VCaP (cell line): Measurements from ENCODE around the gene LBX2.
A peak's percentile ranks its signal among the peaks of the same experiment; 100 is the strongest.

ENCODE experiments used
- H3K27ac ChIP-seq: fragments of 450-650 bp; 2 replicates; pipeline ENCODE4 v1.5.1; 2017
- TF ChIP-seq, protein P1 (sequence below): fragments of 450-650 bp; conservative IDR thresholded peaks from 2 replicates; pipeline ENCODE4 v1.5.1; 2017; ENCODE audit warnings: mild to moderate bottlenecking, moderate library complexity

Gene LBX2

DNA sequence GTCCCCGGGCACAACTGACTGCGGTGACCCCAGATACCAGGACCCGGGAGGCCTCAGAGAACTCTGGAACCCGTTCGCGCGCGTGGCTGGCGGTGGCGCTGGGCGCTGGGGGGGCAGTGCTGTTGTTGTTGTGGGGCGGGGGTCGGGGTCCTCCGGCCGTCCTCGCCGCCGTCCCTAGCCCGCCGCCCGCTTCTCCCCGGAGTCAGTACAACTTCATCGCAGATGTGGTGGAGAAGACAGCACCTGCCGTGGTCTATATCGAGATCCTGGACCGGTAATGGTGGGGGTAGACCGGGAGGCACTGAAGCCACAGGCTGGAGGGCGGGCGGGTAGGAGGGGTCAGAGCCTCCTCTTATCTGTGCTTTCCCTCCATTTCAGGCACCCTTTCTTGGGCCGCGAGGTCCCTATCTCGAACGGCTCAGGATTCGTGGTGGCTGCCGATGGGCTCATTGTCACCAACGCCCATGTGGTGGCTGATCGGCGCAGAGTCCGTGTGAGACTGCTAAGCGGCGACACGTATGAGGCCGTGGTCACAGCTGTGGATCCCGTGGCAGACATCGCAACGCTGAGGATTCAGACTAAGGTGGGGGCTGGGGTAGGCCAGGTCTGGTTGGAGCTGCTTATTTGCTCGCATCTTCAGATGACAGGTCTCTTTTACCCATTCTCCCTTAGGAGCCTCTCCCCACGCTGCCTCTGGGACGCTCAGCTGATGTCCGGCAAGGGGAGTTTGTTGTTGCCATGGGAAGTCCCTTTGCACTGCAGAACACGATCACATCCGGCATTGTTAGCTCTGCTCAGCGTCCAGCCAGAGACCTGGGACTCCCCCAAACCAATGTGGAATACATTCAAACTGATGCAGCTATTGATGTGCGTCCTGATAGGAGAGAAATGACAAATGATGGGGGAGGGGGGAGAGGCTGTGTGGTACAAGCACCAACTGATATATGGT is 31.1 kb upstream of the LBX2 start:
- peak overlapping the region; percentile 88 for H3K27ac ChIP-seq
- TF ChIP-seq, protein P1, sequence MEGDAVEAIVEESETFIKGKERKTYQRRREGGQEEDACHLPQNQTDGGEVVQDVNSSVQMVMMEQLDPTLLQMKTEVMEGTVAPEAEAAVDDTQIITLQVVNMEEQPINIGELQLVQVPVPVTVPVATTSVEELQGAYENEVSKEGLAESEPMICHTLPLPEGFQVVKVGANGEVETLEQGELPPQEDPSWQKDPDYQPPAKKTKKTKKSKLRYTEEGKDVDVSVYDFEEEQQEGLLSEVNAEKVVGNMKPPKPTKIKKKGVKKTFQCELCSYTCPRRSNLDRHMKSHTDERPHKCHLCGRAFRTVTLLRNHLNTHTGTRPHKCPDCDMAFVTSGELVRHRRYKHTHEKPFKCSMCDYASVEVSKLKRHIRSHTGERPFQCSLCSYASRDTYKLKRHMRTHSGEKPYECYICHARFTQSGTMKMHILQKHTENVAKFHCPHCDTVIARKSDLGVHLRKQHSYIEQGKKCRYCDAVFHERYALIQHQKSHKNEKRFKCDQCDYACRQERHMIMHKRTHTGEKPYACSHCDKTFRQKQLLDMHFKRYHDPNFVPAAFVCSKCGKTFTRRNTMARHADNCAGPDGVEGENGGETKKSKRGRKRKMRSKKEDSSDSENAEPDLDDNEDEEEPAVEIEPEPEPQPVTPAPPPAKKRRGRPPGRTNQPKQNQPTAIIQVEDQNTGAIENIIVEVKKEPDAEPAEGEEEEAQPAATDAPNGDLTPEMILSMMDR = no peak

DNA sequence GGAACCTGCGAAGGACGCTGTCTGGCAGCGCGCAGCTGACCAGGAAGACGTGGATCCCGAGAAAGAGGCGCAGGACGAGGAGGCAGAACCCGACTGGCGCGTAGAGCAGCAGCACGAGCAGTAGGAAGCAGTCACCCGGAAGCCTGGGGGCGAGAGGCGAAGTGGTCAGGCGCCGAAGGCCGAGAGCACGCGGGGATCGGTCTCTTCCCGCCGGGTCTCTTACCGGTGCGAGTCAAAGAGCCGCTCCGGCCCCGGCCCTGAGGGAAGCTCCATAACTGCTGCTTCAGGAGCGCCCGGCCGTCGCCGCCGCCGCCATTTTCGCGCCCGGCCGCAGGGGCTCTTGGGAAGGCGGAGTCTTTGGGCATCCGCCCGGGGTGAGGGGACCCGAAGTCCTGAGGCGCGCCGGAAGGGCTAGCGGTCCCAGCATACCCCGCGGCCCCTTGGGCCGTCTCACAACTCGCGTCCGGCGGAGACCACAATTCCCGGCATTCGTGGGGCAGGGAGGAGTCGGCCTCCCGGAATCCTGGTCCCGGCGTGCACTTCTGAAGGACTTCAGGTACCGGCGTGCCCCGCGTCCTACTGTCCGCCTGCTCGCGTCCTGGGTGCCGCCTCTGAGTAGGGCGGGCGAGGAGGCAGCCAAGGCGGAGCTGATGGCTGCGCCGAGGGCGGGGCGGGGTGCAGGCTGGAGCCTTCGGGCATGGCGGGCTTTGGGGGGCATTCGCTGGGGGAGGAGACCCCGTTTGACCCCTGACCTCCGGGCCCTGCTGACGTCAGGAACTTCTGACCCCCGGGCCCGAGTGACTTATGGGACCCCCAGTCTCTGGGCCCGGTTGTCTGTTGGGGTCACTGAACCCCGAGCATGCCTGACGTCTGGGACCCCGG is 30.2 kb upstream of the LBX2 start, which contains the start of the genes AUP1 and HTRA2:
TSS of gene AUP1 (minus strand) at position 350 of the 882 bp plus-strand sequence. CDS start at position 273, 77 bp downstream.
TSS of gene HTRA2 (plus strand) at position 577 of the 882 bp plus-strand sequence. CDS start at position 651, 74 bp downstream.
- peak within 1 kb of the TSS; percentile 88 for H3K27ac ChIP-seq
- TF ChIP-seq, protein P1 = no peak

DNA sequence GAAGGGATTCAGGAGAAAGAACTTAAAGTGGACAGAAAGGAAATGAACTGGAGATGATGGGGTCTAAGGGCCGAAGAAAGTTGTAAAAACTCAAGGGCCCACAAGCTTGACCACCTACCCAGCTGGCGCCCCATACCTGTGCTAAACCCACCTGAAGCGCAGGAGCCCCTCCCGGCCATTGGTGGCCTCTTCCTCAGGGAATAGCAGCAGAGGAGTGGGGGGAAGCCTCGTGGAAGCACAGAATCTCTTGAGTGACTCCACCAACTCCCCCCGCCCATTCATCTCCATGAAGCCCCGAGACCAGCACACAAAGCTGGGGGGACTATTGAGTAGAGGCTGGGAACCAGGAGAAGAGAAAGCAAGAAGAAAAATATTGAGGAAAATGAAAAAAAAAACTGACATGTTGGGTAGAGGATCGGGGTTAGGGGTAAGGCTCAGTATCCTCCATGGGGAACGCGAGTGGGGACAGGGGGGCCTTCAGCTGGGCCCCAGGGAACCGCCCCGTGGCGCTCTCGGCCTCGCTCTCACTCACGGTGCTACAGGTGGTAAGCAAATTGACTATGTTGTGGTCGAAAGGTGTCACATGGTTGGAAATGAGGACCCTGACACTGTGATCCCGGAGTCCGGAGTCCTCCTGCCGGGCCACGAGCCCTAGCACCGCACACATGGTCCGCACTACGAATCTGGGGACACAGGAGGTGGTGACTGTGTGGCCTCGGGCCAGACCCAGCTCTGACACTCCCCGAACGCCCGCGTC is 29.4 kb upstream of the LBX2 start:
- TF ChIP-seq, protein P1 = no peak
- H3K27ac ChIP-seq = peak overlapping the region; percentile 88

DNA sequence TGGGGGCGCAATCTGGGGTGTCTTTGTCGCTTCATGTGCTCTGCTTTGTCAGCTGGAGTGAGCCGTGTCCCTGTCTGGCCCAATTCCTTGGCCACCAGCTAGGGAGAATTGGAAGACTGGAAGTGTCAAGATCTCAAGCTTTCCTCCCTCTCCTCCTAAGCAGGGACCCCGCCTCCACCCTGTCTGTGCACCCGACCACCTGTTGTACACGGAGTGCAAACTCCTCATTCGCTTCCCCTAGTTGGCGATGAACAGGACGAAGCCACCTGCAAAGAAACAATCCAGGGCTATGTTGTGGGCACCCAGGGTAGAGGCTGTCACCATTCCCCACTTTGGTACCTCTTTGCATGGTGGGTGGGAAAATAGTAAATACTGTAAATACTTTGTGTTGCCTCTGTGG is 28.3 kb upstream of the LBX2 start:
- no peak overlapping the region for H3K27ac ChIP-seq
- TF ChIP-seq, protein P1 = no peak

DNA sequence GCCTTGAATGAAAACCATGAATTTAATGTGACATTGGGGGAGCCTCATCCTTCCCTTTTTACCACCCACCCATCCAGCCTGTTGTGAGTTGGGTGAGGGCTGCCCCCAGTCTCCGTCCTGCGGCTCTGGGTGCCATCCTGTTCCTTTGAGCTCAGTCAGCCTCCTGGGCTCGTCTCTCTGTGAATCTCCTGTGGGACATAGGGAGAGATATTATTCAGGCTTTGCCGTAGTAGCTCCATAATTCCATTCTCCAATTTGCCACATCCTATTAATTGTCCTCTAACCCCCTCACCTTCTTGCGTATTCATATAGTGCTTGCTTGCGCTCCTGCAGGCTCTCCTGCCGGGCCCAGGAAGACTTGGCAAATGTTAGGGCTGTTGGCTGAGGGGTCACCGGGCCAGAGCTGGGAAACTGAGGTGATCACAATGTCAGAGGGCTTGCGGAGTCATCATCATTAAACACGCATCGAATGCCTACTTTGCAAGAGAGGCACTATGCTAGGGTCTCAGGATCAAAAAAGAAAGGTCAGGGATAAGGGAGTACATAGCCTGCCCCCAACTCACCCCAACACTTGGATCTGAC is 27.3 kb upstream of the LBX2 start:
- H3K27ac ChIP-seq = no peak overlapping the region
- TF ChIP-seq, protein P1 = no peak

DNA sequence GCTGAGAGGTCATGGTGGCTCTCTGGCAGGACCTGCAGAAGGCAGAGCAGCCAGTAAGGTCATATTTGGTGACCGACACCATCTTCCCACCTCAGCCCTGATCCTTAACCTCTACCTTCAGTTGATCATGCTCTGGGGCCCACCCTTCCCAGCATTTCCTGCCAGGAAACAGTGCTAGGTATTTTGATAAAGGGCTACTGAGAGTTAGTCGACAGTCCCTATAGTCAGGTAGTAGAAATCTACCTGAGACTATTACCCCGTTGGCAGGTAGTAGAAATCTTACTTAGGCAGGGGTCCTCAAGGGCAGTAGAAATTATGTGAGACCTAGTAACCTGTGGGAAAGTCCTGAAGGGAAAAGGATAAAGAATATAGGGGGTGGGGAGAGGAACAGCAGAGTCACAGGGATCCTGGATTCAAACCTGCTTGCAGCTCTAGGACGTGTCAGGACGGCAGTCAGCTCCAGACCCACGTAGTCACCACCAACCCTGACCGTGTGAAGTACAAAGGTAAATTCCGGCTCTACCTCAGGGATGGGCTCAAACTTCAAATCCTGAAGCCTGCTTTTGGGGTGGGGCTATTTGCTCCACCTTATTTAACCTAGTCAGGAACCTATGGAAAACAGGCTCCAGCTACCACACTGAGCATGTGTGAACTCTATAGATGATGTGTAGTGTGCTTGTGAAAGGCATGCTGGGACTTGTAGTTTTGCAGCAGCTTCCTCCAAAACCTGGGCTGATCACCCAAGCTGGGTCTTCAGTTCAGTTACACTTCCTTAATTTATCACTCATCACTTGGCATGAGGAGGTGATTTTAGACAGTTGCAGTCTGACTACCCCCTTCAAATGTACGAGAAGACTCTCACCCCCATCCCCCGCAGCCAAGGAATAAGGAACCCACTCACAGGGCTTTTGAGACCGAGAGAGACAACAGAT is 26.6 kb upstream of the LBX2 start, which contains the start of gene DQX1:
TSS of gene DQX1 (minus strand) at position 515 of the 932 bp plus-strand sequence. CDS start at position 13, 502 bp downstream.
- H3K27ac ChIP-seq = no peak within 1 kb of the TSS

More for the DNA sequence above, 26.6 kb upstream of the LBX2 start, which contains the start of gene DQX1:
- TF ChIP-seq, protein P1 = no peak
